ENCODE data around the gene CHRNA10.

The CHRNA10 gene

GRCh38 chr11:3667149-3668035, 3.8 kb downstream of the CHRNA10 start:
- CTCF ChIA-PET: interaction anchor here (0.6 kb wide), 1 partner anchor 55 kb away, joined by 4 read pairs; no protein-coding TSS in a partner anchor

GRCh38 chr11:3666023-3666530, 5.1 kb downstream of the CHRNA10 start:
- no peak for DNase-seq (ENCODE audit: low spot score)
- CTCF ChIA-PET: no interaction called here
- POLR2A ChIA-PET (ENCODE audit: low non-redundant PET): no interaction called here
- no peak for TF ChIP-seq CTCF (conservative IDR thresholded peaks at IDR 0.05; ENCODE audit: low read depth)
- H3K27ac ChIP-seq: no peak overlapping the region

More at GRCh38 chr11:3667149-3668035, 3.8 kb downstream of the CHRNA10 start:
- POLR2A ChIA-PET (ENCODE audit: low non-redundant PET): no interaction called here
- TF ChIP-seq CTCF (conservative IDR thresholded peaks at IDR 0.05; ENCODE audit: low read depth): no peak
- DNase-seq (ENCODE audit: low spot score): no peak
- H3K27ac ChIP-seq: no peak overlapping the region

GRCh38 chr11:3665336-3666022, 5.7 kb downstream of the CHRNA10 start:
- ChIA-PET POLR2A (ENCODE audit: low non-redundant PET) (no interaction called here), CTCF (no interaction called here)
- TF ChIP-seq CTCF (conservative IDR thresholded peaks at IDR 0.05; ENCODE audit: low read depth): no peak
- no peak for DNase-seq (ENCODE audit: low spot score)
- H3K27ac ChIP-seq: no peak overlapping the region

- ChIA-PET CTCF (no interaction called here), POLR2A (ENCODE audit: low non-redundant PET) (no interaction called here)
- TF ChIP-seq CTCF (conservative IDR thresholded peaks at IDR 0.05; ENCODE audit: low read depth): no peak
- no peak overlapping the region for H3K27ac ChIP-seq
- DNase-seq (ENCODE audit: low spot score): no peak
Measured at GRCh38 chr11:3664032-3664630, 7.1 kb downstream of the CHRNA10 start.

- POLR2A ChIA-PET (ENCODE audit: low non-redundant PET): no interaction called here
- H3K27ac ChIP-seq: no peak overlapping the region
- no peak for DNase-seq (ENCODE audit: low spot score)
- TF ChIP-seq CTCF (conservative IDR thresholded peaks at IDR 0.05; ENCODE audit: low read depth): no peak
- CTCF ChIA-PET: interaction anchor here (0.7 kb wide), 1 partner anchor 964 kb away, joined by 8 read pairs; no protein-coding TSS in a partner anchor
Measured at GRCh38 chr11:3662856-3663255, 8.3 kb downstream of the CHRNA10 start.

- H3K27ac ChIP-seq: no peak overlapping the region
- TF ChIP-seq CTCF (conservative IDR thresholded peaks at IDR 0.05; ENCODE audit: low read depth): no peak
- CTCF ChIA-PET: no interaction called here
- no peak for DNase-seq (ENCODE audit: low spot score)
- POLR2A ChIA-PET (ENCODE audit: low non-redundant PET): no interaction called here
Measured at GRCh38 chr11:3660960-3661359, 10.2 kb downstream of the CHRNA10 start.
